Measurements from ENCODE around the gene PTPDC1.
"Not testable (repeated sequence)": the region's sequence is repeated elsewhere in the genome, so short reads cannot be mapped to it uniquely, and the experiment has no call there.

Gene PTPDC1

DNA sequence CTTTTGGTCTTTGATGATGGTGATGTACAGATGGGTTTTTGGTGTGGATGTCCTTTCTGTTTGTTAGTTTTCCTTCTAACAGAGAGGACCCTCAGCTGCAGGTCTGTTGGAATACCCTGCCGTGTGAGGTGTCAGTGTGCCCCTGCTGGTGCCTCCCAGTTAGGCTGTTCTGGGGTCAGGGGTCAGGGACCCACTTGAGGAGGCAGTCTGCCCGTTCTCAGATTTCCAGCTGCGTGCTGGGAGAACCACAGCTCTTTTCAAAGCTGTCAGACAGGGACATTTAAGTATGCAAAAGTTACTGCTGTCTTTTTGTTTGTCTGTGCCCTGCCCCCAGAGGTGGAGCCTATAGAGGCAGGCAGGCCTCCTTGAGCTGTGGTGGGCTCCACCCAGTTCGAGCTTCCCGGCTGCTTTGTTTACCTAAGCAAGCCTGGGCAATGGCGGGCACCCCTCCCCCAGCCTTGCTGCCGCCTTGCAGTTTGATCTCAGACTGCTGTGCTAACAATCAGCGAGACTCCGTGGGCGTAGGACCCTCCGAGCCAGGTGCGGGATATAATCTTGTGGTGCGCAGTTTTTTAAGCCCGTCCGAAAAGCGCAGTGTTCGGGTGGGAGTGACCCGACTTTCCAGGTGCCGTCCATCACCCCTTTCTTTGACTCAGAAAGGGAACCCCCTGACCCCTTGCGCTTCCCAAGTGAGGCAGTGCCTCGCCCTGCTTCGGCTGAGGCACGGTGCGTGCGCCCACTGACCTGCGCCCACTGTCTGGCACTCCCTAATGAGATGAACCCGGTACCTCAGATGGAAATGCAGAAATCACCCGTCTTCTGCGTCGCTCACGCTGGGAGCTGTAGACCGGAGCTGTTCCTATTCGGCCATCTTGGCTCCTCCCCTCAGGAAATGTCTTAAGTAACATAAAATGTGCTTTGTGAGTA, 10.2 kb downstream of the PTPDC1 start:
- not testable (repeated sequence) for DNase-seq

DNA sequence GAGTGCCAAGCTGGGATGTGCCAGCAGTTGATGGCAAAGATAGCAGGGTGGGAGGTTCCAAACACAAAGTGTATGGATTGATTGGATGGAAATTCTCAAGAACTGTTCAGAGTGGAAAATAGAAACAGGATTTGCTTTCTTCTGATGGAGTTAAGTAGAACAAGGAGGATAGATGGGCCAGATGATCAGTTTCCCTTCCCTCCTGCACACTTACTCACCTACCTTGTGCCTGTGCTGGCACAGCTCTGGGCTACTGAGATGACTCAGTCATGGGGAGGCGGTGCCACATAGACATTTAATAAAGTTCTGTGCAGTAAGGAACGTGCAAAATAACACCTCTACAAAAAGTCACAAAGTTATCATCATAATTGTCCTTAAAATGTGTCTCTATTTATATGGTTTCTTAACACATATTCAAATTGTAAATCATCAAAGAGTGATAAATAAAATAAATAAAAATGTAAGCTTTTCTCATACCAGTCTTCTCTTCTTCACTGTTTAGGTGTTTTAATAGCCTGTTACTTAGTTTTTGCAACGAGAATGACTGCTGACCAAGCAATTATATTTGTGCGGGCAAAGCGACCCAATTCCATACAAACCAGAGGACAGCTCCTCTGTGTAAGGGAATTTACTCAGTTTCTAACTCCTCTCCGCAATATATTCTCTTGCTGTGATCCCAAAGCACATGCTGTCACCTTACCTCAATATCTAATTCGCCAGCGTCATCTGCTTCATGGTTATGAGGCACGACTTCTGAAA, 12.7 kb downstream of the PTPDC1 start:
- DNase-seq, result no peak

DNA sequence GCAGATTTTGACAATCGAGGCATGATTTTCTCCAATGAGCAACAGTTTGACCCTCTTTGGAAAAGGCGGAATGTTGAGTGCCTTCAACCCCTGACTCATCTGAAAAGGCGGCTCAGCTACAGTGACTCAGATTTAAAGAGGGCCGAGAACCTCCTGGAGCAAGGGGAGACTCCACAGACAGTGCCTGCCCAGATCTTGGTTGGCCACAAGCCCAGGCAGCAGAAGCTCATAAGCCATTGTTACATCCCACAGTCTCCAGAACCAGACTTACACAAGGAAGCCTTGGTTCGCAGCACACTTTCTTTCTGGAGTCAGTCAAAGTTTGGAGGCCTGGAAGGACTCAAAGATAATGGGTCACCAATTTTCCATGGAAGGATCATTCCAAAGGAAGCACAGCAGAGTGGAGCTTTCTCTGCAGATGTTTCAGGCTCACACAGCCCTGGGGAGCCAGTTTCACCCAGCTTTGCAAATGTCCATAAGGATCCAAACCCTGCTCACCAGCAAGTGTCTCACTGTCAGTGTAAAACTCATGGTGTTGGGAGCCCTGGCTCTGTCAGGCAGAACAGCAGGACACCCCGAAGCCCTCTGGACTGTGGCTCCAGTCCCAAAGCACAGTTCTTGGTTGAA, 13.6 kb downstream of the PTPDC1 start:
- DNase-seq, result no peak

DNA sequence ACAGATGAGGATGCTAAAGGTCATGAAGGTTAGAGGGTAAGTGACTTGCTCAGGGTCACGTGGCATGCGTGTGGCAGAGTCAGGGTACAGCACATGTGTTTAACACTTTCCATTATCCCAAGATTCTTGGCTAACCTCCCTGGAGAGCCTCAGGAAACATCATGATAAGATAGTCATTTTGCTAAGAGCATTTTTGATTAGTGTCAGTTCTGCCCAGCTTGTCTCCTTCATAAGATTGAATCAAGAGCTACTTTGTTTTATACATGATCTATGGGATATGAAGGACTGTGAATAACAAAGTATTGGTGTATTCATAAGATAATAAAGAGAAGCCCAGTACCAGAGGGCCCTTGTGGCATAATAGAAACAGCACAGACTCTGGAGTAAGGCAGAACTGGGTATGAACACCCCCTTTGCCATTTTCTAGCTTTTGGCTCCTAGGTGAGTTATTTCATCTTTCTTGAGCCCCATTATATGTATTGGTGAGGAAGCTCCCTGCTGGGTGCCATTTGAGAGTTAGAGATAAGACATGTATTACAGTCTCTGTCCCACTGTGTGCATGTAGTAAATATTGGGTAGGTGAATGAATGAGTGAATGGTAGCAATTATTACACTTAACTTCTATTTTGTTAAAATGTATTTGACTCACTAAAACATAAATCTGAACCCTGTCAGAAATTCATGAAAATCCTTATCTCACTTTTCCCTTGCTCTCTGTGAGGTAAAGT, 16.1 kb downstream of the PTPDC1 start:
- no peak for DNase-seq

DNA sequence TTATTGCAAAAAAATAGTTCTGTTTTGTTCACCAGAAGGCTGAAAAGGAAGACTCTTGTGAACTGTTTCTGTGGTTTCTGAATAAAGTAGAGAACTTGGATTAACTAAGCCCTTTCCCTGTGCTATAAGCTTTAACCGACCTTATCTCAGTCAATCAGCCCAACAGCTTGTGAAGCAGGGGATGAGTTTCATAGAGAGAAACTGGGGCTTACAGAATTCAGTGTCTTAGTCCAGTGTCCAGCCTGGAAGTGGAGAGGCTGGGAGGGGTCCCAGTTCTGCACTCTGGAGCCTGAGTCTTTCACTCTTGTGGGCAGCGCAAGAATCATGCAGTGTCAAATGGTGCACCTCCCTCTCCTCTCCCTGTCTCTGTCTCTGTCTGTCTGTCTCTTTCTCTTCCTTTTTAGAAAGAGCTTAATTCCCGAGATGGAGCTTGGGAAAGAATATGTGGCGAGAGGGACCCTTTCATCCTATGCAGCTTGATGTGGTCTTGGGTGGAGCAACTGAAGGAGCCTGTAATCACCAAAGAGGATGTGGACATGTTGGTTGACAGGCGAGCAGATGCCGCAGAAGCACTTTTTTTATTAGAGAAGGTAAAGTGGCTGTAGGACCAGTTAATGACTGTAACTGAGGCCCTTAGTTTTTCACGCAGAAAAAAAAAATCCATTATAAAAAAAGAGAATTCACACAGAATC, 17.0 kb downstream of the PTPDC1 start:
- no peak for DNase-seq

DNA sequence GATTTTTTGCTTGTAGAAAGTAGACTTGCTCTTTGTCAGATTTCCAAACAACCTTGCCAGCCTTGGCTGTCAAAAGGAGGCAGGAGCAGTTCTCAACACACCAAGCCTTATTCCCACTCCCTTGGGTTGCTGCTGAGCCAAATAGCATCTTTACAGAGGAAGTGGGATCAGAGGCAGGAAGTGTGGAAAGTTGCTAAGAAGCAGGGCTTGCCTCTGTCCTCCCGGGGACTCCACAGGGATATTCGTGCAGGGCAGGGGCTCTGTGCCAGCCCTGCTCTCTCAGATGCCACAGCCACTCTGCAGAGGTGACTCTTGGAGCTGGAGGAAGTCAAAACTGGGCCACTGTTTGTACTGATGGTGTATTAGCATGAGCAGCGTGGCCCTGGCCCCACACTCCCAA, 24.3 kb downstream of the PTPDC1 start:
- DNase-seq, result no peak

DNA sequence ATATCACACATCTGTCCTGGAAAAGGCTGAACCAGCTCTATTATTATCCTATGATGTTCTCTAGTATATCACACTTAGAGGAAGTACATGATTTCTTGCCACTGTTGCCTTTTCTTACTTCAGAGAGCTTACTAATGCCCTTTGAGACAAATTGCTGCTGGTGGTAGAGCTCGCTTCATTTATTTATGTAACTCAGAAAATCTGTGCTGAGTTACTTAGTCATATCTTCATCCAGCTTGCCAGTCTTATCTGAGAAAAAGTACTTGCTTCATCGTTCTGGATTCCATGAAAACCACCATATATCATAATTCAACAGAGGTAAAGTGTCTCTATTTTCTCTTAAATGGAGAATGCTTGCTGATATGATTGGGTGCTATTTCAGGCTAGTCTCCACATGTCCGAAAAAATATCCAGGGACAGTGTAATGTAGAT, 26.6 kb downstream of the PTPDC1 start:
- no peak for DNase-seq

DNA sequence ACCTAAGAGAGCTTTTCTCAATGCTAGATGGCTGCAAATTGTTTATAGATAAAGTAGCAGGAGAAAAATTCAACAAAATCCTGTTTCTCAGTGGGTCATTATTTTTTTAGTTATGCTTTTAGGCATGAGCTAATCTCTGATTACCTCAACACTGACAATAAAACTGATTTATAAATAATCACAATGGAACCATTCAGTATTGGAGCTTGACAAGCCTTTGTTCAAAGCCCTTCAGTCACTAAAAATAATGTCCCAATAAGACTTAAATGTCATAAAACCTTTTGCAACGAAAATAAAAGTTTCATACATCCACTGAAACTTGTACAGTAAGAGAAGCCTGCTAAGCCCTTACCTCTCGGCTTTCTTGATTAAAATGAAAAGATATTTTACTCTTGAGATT, 27.2 kb downstream of the PTPDC1 start:
- no peak for DNase-seq

DNA sequence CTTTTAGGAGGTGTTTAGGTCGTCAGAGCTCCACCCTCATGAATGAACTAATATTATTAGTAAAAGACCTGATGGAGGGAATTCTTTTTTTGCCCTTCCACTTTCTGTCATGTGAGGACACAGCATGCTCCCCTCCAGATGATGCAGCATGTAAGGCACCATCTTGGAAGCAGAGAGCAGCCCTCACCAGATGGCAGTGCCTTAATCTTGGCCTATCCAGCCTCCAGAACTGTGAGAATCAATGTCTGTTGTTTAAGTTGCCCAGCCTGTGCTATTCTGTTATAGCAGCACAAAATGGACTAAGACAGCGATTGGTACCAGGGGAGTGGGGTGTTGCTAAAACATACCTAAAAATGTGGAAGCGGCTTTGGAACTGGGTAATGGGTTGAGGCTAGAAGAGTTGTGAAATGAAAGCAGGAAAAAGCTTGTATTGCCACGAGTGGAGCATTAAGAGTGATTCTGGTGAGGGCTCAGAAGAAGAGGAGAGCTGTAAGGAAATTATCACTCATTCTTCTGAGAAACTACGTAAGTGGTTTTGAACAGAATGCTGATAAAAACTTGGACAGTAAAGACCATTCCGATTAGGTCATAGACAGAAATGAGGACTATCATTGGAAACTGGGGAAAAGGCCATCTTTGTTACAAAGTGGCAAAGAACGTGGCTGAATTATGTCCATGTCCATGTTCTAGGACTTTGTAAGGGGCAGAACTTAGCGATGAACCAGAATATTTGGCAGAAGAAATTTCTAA, 28.6 kb downstream of the PTPDC1 start:
- DNase-seq, result no peak

DNA sequence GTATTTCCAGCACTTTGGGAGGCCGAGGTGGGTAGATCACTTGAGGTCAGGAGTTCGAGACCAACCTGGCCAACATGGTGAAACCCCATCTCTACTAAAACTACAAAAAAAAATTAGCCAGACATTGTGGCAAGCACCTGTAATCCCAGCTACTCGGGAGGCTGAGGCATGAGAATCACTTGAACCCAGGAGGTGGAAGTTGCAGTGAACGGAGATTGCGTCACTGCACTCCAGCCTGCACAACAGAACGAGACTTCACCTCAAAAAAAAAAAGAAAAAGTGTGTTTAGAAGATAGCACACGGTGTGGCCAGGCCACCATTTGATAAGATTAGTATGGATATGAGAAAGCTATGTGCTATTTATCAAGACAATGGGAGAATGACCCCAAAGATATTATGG, 35.8 kb downstream of the PTPDC1 start:
- not testable (repeated sequence) for DNase-seq

DNA sequence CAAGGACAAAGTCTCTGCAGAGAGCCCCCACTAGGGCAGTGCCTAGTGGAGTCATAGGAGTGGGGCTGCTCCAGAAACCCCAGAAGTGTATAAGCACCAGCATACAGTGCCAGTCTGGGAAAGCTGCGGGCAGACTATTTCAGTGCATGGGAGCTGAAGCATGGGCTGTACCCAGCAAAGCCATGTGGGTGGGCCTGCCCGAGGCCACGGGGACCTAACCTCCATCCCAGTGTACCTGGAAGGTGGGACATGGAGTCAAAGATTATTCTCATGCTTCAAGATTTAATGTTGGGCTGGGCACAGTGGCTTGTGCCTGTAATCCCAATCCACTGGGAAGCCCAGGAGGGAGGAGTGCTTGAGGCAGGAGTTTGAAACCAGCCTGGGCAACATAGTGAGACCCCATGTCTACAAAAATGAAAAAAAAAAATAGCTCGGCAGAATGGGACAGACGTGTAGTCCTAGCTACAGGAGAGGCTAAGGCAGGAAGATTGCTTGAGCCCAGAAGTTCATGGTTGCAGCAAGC, 36.7 kb downstream of the PTPDC1 start:
- no peak for DNase-seq

DNA sequence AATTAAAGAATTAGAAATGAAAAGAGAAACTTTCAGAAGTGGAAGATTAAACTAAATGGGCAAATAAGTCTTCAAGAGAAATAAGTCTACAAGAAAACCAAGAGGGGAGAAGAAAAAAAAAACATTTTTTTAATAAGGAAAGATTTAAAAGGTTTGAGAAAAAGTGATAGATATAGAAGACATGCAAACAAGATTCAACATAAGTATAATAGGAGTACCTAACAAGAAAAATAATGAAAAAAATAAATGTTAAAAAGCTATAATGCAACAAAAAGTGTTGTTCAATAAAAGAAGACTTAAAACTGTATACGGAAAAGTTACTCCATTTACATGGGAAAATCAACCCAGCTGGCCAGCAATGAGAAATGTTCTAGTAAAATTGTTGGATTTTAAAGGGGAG, 42.6 kb downstream of the PTPDC1 start:
- no peak for DNase-seq

DNA sequence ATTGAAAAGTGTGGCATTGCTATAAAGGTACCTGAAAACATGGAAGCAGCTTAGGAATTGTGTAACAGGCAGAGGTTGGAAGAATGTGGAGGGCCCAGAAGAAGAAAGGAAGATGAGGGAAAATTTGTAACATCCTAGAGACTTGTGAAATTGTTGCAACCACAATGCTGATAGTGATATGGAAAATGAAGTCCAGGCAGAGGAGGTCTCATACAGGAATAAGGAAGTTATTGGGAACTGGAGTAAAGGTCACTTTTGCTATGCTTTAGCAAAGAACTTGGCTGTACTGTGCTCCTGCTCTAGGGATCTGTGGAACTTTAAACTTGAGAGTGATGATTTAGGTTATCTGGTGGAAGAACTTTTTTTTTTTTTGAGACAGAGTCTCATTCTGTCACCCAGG, 43.5 kb downstream of the PTPDC1 start:
- no peak for DNase-seq

DNA sequence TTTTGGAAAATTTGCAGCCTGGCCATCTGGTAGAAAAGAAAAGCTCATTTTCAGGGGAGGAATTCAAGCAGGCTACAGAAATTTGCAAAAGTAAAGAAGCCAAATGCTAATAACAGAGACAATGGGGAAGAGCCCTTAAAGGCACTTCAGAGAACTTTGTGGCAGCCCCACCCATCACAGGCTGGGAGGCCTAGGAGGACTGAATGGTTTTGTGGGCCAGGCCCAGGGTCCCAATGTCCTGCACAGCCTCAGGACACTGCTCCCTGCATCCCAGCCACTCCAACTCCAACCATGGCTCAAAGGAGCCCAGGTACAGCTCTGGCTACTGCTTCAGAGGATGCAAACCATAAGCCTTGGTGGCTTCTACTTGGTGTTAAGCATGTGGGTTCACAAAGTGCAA, 44.3 kb downstream of the PTPDC1 start:
- DNase-seq, result no peak

DNA sequence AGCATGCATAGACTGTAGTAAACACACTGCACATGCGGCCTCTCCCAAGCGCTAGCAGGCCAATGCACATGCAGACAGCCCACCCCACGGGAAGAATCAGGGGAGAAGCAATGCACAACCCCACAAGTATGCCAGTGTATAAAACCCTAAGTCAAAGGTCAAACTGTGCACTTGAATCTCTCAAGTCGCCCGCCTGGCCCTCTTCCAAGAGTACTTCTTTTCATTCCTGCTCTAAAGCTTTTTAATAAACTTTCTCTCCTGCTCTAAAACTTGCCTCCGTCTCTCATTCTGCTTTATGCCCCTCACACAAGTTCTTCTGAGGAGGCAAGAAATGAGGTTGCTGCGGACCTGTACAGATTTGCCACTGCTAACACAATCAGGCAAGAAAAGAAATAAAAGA, 50.4 kb downstream of the PTPDC1 start:
- no peak for DNase-seq

DNA sequence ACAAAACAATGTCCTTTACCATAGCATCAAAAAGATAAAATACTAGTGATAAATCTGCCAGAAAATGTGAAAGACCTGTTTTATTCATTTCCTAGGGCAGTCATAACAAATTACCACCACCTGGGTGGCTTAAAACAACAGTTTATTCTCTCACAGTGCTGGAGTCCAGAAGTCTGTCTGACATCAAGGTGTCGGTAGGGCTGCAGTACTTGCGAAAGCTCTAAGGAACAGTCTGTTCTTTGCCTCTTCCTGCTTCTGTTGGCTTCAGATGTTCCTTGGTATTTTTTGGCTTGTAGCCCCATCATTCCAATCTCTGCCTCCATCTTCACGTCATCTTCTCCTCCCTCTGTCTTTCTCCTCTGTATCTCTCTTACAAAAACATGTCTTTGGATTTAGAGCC, 51.0 kb downstream of the PTPDC1 start:
- DNase-seq, result no peak

DNA sequence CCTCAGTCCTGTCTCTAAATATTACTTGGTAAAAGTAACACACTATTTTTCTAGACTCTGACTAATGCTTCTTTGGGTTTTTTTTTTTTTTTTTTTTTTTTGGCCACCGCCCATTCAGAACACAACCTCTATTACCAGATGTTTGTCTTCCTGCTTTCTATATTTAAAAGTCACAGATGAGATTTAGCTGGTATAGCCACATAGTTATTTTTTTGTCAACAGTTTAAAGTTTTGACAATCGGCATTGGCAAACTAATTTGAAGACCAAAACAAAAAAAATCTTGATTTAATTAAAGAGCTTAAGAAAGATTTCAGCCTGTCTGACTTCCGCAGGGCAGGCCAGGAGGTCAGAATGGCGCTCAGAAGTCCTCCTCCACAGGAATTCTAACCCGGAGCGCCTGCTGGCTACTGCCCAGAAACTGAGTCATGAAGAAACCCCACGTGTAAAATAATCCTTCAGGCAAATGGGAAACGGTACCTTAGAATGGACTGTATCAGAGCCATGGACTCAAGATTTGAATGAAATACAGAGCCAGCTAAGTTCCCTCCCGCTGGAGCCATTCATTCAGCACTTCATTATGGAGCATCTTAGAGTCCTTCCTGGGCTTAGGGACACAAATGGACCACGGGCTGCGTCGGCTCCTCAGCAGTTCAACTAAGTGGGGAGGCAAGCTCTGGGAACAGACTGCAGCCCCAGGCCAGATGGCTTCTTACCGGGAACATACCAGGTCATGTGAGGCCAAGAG, 55.6 kb downstream of the PTPDC1 start:
- no peak for DNase-seq

DNA sequence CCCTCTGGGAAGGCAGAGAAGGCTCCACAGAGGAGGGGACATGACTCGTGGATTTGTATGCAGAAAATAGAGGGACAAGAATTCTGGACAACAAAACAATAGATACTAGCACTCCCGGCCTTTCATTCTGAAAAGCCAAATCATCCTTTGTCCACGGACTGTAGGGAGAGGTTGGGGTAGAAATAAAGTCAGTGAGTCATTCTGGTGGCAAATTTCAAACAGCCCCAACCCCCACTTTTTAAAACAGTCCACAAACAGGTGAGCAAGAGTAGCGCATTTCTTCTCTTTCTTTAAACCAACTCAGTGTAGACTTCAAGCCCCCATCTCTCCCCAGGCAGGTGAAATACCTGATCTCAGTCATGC, 56.1 kb downstream of the PTPDC1 start:
- no peak for DNase-seq

DNA sequence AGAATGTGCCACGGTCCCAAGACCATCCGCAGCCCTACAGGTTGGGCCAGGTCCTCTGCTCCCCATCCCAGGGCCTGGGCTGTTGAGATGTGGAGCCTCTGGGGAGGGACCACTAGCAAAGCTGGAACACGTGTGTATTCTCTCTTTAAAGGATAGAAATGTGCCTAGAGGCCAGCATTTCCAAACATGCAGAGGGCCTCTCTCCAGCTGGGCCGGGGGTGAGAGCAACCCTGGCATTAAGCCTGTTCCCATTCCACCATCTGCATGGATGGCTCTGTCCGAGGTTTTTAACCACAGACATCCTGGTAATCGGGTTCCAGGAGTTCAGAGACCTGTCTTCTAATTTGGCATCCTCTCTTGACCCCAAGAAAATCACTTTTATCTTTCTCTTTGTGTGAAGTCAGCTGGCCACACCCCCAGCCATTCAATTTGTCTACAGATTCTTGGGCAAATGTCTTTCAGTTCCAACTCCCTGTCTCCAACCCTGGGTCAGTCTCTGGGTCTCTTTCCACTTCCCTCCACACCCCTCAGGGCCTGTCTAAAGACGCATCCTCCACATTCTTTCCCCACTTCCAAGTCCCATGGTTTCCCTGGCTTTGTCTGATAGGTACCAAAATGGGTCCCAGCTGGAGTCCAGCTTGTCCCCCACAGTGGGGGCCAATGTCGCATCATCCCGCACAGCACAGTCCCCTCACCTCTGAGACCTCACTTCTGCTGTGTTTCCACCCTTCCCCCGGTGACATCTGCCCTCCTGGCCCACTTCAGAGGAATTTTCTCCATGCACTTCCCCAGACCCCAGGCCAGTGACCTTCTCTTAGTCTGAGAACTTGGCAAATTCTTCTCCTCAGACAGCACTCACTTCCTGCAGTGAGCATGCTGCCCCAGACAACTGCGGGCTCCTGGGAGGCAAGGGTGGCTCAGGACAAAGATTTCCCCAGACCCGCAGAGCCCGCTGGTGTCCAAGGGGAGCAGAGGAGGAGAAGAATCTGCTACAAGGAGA, 56.8 kb downstream of the PTPDC1 start:
- no peak for DNase-seq

Data from NCI-H1105 (cell line).